GM19324 (cell line): Measurements from ENCODE around the gene SPATA24.
A peak's percentile ranks its signal among the peaks of the same experiment; 100 is the strongest.
"Not testable (repeated sequence)": the region's sequence is repeated elsewhere in the genome, so short reads cannot be mapped to it uniquely, and the experiment has no call there.

ENCODE experiments used
- ATAC-seq: cut with Tn5 transposase; IDR thresholded peaks from one replicate; pipeline ENCODE4 v1.9.1; 2021; ENCODE audit warnings: mild to moderate bottlenecking, moderate library complexity; ENCODE audit not compliant: unreplicated experiment, low FRiP score

Gene SPATA24, protein sequence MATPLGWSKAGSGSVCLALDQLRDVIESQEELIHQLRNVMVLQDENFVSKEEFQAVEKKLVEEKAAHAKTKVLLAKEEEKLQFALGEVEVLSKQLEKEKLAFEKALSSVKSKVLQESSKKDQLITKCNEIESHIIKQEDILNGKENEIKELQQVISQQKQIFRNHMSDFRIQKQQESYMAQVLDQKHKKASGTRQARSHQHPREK

DNA sequence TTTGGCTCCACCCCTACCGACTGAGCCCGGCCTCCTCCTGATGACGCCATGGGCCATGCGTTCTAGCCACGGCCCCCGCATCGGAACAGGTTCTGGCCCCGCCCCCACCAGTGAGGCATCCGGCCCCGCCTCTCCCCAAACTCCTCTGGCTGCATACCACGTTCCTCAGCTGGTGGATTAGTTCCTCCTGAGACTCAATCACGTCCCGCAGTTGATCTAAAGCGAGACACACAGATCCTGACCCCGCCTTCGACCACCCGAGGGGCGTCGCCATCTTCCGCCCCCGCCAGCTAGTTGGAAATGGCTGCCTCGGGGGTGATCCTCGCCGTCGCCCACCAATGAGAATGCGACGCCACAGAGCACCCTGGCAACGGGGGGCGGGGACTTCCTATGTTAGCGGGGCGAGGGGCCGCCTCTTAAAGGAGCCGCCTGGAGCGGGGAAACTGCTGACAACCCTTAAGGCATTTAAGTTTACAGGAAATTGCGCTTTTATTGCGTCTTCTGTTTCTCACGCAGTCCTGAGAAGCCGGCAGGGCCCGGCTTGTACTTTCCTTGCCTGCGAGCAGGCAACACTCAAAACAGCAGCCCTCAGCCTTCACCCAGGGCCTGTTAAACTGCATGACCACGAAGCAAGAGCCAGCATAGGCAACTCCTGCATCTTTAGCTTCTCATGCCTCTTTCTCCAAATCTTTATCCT is at the start of gene SPATA24:
TSS of gene SPATA24 (minus strand) at position 303 of the 697 bp plus-strand sequence. CDS start at position 274, 29 bp downstream.
- ATAC-seq: peak; percentile 87

DNA sequence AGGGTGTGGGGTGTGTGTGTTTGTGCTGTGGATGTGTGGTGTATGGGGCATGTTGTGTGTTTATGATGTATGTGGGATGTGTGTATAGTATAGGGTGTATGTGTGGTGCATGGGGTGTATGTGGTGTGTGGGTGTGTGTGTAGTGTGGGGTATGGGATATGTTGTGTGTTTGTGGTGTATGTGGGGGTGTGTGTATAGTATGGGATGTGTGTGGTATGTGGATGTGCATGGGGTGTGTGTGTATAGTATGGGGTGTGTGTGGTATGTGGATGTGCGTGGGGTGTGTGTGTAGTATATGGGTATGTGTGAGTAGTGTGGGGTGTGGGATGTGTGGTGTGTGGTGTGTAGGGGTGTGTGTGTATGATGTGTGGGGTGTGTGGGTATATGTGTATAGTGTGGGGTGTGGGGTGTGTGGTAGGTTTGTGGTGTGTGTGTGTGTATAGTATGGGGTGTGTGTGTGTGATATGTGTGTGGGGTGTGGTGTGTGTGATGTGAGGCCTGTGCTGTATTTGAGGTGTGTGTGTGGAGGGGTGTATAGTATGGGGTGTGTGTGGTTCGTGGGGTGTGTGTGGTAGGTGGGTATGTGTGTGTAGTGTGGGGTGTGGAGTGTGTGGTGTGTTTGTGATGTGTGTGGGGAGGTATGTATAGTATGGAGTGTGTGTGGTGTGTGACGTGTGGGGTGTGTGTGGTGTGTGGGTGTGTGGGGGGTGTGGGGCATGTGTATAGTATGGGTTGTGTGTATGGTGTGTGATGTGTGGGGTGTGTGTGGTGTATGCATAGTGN is 48.2 kb upstream of the SPATA24 start:
- ATAC-seq: no peak

- ATAC-seq: no peak
Measured at GRCh38 chr5:139451176-139451575, 47.3 kb upstream of the SPATA24 start.

- no peak for ATAC-seq
Measured at GRCh38 chr5:139446956-139447779, 43.3 kb upstream of the SPATA24 start.

- no peak for ATAC-seq
Measured at GRCh38 chr5:139445325-139446170, 41.7 kb upstream of the SPATA24 start.

- no peak for ATAC-seq
Measured at GRCh38 chr5:139443831-139444453, 40.1 kb upstream of the SPATA24 start.

GRCh38 chr5:139440416-139440815 is 36.5 kb upstream of the SPATA24 start:
- not testable (repeated sequence) for ATAC-seq

DNA sequence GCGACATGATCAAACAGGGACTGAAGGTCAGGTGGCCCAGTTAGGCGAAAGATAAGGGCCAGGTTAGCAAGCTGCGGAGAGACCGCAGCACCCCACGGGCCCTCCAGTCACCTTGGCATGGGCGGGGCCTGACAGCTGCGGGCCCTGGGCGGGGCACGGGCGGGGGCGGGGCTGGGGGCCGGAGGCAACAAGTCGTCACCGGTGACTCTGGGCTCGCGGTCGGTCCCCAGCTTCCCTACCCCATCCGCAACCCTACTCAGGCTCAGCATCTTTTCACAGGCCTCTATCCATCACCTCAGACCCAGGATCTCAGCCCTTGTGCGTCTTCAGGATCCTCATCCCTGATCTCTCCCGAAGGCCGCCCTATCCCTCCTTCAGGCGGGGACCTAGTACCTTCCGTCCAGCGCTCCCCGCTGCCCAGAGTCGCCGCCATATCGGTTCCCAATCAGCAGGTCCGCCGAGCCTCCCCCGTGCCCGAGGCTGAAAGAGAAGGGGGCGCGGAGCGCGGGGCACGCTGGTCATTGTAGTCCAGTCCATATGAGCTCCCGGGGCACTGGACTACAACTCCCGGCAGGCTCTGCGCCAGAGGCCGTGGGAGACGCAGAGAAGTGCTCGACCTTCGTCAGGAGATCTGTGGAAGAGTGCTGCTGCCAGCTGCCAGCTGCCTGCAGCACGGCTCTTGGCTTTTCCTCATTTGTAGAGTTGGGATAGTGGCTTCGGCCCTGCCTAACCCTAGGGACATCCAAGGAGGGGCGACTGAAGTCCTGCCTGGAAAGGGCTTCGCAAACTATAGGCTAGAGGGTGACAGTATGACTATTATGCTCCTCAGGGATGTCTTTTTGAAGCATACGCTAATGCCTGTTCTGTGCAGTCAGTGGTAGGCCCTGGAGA is 35.4 kb upstream of the SPATA24 start, which contains the start of gene DNAJC18:
TSS of gene DNAJC18 (minus strand) at position 513 of the 891 bp plus-strand sequence. CDS start at position 433, 80 bp downstream.
- peak; percentile 83 for ATAC-seq

GRCh38 chr5:139438707-139439012 is 34.8 kb upstream of the SPATA24 start:
- no peak for ATAC-seq

- no peak for ATAC-seq
Measured at GRCh38 chr5:139435676-139436075, 31.8 kb upstream of the SPATA24 start.

DNA sequence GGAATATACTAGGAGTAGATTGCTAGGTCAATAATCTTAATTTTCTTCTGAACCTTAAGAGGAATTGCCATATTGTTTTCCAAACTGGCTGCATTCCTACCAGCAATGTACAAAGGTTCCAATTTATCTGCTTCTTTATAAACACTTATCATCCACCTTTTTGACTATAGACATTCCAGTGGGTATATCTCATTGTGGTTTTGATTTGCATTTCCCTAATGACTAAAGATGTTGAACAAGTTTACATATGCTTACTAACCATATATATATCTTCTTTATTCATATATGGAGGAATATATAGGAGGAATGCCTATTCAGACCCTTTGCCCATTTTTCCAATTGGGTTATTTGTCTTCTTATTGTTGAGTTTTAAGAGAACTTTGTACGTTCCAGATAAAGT is 27.8 kb upstream of the SPATA24 start:
- ATAC-seq: no peak

GRCh38 chr5:139430015-139430414 is 26.1 kb upstream of the SPATA24 start:
- no peak for ATAC-seq

DNA sequence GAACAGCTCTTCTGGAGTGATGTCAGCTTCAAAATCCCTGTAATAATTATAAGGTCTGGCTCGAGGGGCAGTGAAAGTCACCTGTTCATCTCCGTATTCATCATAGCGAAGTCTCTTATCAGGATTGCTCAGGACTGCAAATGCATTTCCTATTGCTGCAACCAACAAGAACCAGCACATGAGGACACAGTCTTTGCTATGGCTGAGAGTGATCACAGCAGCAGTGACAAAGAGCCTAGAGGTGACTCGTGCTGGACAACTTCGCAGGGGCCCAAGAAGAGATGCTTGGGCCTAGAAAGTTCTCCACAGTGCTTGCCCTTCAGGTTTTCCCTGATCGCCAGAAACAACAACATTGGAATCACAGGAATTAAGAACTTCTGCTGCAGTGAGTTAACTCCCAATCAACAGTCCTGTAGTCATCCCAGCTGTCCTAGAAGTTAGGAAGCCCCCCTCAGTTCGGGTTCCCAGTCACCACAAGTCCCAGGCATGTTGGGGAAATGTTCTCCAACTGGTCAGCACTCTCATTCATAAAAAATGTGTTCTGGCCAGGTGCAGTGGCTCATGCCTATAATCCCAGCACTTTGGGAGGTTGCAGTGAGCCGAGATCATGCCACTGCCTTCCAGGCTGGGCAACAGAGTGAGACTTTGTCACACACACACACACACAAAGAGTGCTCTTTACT is 22.5 kb upstream of the SPATA24 start:
- no peak for ATAC-seq

DNA sequence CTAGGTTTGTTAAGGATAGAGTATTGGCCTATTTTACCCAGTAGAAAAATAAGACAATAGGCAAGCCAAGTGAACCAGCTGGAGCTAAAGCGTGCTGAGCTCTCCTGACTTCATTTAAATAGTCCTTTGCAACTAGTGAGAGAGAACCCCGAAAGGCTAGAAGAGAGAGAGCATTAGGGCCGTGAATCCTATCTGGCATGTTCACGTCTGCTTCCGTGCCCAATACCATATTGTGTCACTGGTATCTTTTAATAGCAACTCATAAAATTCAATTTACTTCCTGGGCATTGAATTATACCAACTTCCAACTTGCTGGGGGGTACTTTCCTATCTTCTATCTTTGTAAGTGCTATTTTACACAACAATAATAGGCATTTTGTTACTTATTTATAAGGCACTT is 21.6 kb upstream of the SPATA24 start:
- ATAC-seq: no peak

GRCh38 chr5:139422307-139422893 is 18.5 kb upstream of the SPATA24 start:
- ATAC-seq: no peak

DNA sequence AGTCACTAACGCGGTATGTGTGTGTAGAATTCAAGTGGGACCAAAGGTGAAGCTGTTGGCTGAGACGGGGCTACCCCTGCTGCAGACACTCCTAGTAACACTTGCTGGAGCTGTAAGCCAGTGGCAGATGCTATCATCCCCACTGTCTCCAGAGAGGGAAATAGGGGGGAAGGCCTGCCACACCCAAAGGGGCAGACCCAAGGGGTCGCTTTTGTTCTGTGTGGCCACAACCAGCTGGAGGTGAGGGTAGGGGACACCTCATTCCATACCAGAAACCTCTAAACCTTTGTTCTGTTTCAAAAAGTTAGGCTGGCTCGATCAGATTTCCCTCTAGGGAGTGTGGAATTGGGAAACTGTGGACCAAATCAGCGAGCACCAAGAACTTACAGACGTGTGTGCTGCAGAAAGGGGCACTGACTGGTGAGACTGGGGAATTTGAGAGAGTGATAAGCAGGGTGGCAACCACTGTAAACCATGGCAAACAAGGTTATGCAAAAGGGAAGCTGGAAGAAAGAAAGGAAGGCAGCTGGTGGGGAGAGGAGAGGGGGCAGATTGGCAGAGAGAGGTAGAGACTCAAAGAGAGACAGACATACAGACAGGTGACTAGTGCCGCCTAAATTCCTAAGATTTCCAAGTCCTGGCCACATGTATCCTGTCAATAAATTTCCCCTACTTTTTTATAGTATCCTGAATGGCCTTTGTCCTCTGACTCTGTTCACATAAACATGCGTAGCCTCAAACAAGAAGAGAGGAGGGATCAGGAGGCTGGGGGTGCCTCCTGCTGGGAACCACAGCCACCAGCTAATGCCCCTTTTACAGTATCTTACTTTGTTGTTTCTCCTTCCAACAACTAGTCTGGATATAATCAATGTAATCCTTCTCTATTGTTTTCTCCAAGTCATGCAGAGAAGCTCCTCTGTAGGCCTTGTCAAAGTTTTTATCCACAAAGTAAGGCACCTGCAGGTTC is 15.6 kb upstream of the SPATA24 start:
- ATAC-seq: no peak
